ENCODE results near the gene C1orf105. TPM values are rescaled to one million over a fixed set of nuclear protein-coding genes. Genes with fewer than 3 reads are reported as not detected.
"Not testable (repeated sequence)": the region's sequence is repeated elsewhere in the genome, so short reads cannot be mapped to it uniquely, and the experiment has no call there.

Gene C1orf105
- total RNA-seq, 1 donor from 2014 or later, result not detected

DNA sequence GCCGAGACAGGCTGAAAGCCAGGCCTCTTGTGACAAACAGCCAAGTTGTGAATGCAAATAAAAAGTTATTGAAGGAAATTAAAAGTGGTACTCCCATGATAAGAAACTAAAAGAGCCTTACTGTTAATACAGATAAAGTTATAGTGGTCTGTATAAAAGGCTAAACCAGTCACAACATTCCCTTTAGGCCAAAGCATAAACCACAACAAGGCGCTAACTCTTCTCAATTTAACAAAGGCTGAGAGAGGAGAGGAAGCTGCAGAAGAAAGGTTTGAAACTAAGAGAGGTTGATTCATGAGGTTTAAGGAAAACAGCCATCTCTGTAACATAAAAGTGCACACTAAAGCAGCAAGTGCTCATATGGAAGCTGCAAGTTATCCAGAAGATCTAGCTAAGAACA, 10.7 kb downstream of the C1orf105 start:
- peaks cover 4% of the 10 kb centered on the region for H3K36me3 Mint-ChIP-seq (ENCODE audit: low read depth)
- no peak for DNase-seq (ENCODE audit: low spot score)
- no peak overlapping the region for H3K4me3 Mint-ChIP-seq (ENCODE audit: unreplicated experiment)
- TF ChIP-seq, protein P1, sequence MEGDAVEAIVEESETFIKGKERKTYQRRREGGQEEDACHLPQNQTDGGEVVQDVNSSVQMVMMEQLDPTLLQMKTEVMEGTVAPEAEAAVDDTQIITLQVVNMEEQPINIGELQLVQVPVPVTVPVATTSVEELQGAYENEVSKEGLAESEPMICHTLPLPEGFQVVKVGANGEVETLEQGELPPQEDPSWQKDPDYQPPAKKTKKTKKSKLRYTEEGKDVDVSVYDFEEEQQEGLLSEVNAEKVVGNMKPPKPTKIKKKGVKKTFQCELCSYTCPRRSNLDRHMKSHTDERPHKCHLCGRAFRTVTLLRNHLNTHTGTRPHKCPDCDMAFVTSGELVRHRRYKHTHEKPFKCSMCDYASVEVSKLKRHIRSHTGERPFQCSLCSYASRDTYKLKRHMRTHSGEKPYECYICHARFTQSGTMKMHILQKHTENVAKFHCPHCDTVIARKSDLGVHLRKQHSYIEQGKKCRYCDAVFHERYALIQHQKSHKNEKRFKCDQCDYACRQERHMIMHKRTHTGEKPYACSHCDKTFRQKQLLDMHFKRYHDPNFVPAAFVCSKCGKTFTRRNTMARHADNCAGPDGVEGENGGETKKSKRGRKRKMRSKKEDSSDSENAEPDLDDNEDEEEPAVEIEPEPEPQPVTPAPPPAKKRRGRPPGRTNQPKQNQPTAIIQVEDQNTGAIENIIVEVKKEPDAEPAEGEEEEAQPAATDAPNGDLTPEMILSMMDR (IDR thresholded peaks at IDR 0.05), result no peak
- no peak overlapping the region for H3K27ac Mint-ChIP-seq (ENCODE audit: unreplicated experiment)
- H3K9me3 Mint-ChIP-seq (ENCODE audit: low read depth), result peaks cover 12% of the 10 kb centered on the region
- H3K27me3 Mint-ChIP-seq (ENCODE audit: low read depth), result no peaks in the 10 kb centered on the region
- peaks cover 7% of the 10 kb centered on the region for H3K4me1 Mint-ChIP-seq (ENCODE audit: low read depth)

DNA sequence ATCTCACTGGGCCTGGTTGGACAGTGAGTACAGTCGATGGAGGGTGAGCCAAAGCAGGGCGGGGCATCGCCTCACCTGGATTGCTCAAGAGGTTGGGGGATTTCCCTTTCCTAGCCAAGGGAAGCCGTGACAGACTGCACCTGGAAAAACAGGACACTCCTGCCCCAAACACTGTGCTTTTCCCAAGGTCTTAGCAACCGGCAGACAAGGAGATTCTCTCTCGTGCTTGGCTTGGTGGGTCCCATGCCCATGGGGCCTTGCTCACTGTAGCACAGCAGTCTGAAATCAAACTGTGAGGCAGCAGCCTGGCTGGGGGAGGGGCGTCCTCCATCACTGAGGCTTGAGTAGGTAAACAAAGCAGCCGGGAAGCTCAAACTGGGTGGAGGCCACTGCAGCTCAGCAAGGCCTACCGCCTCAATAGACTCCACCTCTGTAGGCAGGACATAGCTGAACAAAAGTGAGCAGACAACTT, 11.3 kb downstream of the C1orf105 start:
- TF ChIP-seq, protein P1 (IDR thresholded peaks at IDR 0.05), result no peak
- Mint-ChIP-seq H3K4me3 (ENCODE audit: unreplicated experiment) (no peak overlapping the region), H3K9me3 (ENCODE audit: low read depth) (peaks cover 12% of the 10 kb centered on the region), H3K4me1 (ENCODE audit: low read depth) (peaks cover 7% of the 10 kb centered on the region), H3K36me3 (ENCODE audit: low read depth) (peaks cover 4% of the 10 kb centered on the region), H3K27ac (ENCODE audit: unreplicated experiment) (no peak overlapping the region), H3K27me3 (ENCODE audit: low read depth) (no peaks in the 10 kb centered on the region)
- DNase-seq (ENCODE audit: low spot score), result no peak

DNA sequence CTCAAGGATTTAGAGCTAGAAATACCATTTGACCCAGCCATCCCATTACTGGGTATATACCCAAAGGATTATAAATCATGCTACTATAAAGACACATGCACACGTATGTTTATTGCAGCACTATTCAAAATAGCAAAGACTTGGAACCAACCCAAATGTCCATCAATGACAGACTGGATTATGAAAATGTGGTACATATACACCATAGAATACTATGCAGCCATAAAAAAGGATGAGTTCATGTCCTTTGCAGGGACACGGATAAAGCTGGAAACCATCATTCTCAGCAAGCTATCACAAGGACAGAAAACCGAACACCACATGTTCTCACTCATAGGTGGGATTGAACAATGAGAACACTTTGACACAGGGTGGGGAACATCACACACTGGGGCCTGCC, 16.7 kb downstream of the C1orf105 start:
- H3K27ac Mint-ChIP-seq (ENCODE audit: unreplicated experiment); H3K4me3 Mint-ChIP-seq (ENCODE audit: unreplicated experiment); DNase-seq (ENCODE audit: low spot score); H3K27me3 Mint-ChIP-seq (ENCODE audit: low read depth): not testable (repeated sequence)
- Mint-ChIP-seq H3K36me3 (ENCODE audit: low read depth) (peaks cover 12% of the 10 kb centered on the region), H3K4me1 (ENCODE audit: low read depth) (peaks cover 16% of the 10 kb centered on the region), H3K9me3 (ENCODE audit: low read depth) (peaks cover 18% of the 10 kb centered on the region)

DNA sequence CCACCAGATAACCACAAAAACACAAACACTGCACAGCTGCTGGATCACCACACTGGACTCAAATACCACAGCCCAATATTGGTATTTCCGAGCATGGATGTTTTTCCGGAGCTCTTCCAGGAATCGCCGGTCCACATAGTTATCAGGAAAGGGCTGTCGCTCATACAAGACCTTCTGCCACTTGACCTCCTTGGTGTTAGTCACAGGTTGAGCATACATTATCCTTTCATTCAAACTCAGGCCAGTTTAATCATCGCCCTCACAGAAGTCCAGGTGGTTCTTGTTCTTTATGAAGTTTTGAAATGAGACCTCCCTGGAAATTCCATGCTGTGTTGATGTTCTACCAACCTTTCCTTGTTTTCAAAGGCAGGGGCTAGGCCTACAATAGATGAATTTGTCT, 21.9 kb downstream of the C1orf105 start:
- Mint-ChIP-seq H3K4me1 (ENCODE audit: low read depth) (peaks cover 31% of the 10 kb centered on the region), H3K27ac (ENCODE audit: unreplicated experiment) (no peak overlapping the region), H3K27me3 (ENCODE audit: low read depth) (no peaks in the 10 kb centered on the region), H3K36me3 (ENCODE audit: low read depth) (peaks cover 11% of the 10 kb centered on the region), H3K9me3 (ENCODE audit: low read depth) (peaks cover 6% of the 10 kb centered on the region), H3K4me3 (ENCODE audit: unreplicated experiment) (peak overlapping the region; percentile 3)
- TF ChIP-seq, protein P1 (IDR thresholded peaks at IDR 0.05), result no peak
- DNase-seq (ENCODE audit: low spot score), result no peak

DNA sequence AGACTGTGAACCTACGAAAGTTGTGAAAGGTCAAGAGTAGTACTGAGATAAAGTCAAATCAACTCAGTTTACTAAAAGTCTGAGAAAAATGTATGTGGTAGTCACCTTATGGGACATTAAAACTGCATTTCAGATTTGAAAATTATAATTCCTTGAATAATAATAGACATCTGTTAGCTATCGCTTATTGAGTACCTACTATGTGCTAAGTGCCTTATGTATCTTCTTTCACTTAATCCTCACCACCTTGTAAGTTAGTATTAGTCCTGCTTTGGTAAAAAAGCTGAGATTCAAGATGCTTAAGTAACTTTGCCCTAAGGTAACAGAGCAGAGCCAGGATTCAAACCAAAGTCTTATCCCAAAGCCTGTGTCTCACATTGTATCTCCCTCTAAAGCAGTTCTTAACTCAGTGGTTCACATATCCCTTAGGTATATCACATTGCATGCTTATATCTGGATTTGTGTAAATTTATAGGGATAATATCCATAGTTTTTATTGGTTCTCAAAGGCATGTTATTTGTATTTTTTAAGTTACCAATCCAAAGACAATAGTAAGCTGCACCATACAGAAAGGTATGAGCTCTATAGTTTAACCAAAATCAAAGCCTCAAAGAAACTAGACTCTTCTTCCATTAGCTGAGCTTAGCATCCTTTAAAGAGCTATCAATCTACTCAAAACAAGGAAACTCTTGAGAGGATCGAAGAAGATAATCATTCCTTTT, 22.5 kb downstream of the C1orf105 start:
- H3K27me3 Mint-ChIP-seq (ENCODE audit: low read depth), result no peaks in the 10 kb centered on the region
- peaks cover 11% of the 10 kb centered on the region for H3K36me3 Mint-ChIP-seq (ENCODE audit: low read depth)
- peaks cover 31% of the 10 kb centered on the region for H3K4me1 Mint-ChIP-seq (ENCODE audit: low read depth)
- peaks cover 3% of the 10 kb centered on the region for H3K9me3 Mint-ChIP-seq (ENCODE audit: low read depth)
- H3K4me3 Mint-ChIP-seq (ENCODE audit: unreplicated experiment), result peak overlapping the region; percentile 89
- H3K27ac Mint-ChIP-seq (ENCODE audit: unreplicated experiment), result peak overlapping the region; percentile 78
- TF ChIP-seq, protein P1 (IDR thresholded peaks at IDR 0.05), result no peak
- no peak for DNase-seq (ENCODE audit: low spot score)

Data from chondrocyte (in vitro differentiated cells).